Uterus (tissue), 4 donors: ENCODE data around the gene RAD9A. TPM values are rescaled to one million over a fixed set of nuclear protein-coding genes. Genes with fewer than 3 reads are reported as not detected.

Source experiments
- DNase-seq, 2 donors: peaks; one replicate each; pipeline ENCODE4 v3.0.0-alpha.2; 2019 to 2020
- H3K27ac ChIP-seq, 2 donors: fragments of 200-600 bp; sonication (generic); 1 replicate in 1 of 2; 2 replicates in 1 of 2; pipeline ENCODE4 v1.5.1; 2016 to 2018
- H3K27me3 ChIP-seq, 2 donors: fragments of 200-600 bp; sonication (generic); one replicate each; pipeline ENCODE4 v1.5.1; 2018 to 2019; ENCODE audit warnings: control low read depth in 1 of 2
- H3K36me3 ChIP-seq, 2 donors: fragments of 200-600 bp; sonication (generic); one replicate each; pipeline ENCODE4 v1.5.1; 2019; ENCODE audit warnings: control low read depth in 1 of 2
- H3K4me1 ChIP-seq, 2 donors: fragments of 200-600 bp; sonication (generic); one replicate each; pipeline ENCODE4 v1.5.1; 2018 to 2019; ENCODE audit warnings: control low read depth in 1 of 2
- H3K4me3 ChIP-seq, 2 donors: fragments of 200-600 bp; sonication (generic); 1 replicate in 1 of 2; 2 replicates in 1 of 2; pipeline ENCODE4 v1.5.1; 2018 to 2019; ENCODE audit warnings: mild to moderate bottlenecking in 1 of 2
- H3K9me3 ChIP-seq, 2 donors: fragments of 200-600 bp; sonication (generic); one replicate each; pipeline ENCODE4 v1.5.1; 2019; ENCODE audit warnings: control low read depth in 1 of 2
- POLR2A ChIP-seq, 2 donors: fragments of 450-650 bp; IDR thresholded peaks; one replicate each; pipeline ENCODE4 v1.6.1; 2016; ENCODE audit warnings: antibody characterized with exemption in 2 of 2, mild to moderate bottlenecking in 1 of 2, moderate library complexity in 1 of 2
- intact Hi-C: fragments of 100-400 bp; cut with DNase I; formaldehyde crosslinking; loops from one replicate; pipeline ENCODE4 v1.15.1; 2023; ENCODE audit warnings: low total_unique reads
- total RNA-seq, 4 donors: library from RNA; depleted of rRNA in 3 of 4; stranded (reverse); fragments of >200 nt in 3 of 4; gene quantifications; one replicate each; pipeline versions ENCODE4 v1.1.0 to v1.2.4, GENCODE V29; 2014 to 2023
- TF ChIP-seq, protein P1 (sequence below), 4 experiments: fragments of 200-600 bp in 2 of 4; fragments of 450-650 bp in 2 of 4; sonication (generic) in 2 of 4; IDR thresholded peaks; one replicate each; pipeline ENCODE4 v1.5.1; 2016 to 2019; ENCODE audit warnings: antibody characterized with exemption in 4 of 4, mild to moderate bottlenecking in 2 of 4, moderate library complexity in 1 of 4
- donor health status: DM: yes; HTN: yes; CAD: no.

Gene RAD9A
- total RNA-seq, 4 donors from 2014 or later: 2.6 to 37.3 (median 11.6) TPM

DNA sequence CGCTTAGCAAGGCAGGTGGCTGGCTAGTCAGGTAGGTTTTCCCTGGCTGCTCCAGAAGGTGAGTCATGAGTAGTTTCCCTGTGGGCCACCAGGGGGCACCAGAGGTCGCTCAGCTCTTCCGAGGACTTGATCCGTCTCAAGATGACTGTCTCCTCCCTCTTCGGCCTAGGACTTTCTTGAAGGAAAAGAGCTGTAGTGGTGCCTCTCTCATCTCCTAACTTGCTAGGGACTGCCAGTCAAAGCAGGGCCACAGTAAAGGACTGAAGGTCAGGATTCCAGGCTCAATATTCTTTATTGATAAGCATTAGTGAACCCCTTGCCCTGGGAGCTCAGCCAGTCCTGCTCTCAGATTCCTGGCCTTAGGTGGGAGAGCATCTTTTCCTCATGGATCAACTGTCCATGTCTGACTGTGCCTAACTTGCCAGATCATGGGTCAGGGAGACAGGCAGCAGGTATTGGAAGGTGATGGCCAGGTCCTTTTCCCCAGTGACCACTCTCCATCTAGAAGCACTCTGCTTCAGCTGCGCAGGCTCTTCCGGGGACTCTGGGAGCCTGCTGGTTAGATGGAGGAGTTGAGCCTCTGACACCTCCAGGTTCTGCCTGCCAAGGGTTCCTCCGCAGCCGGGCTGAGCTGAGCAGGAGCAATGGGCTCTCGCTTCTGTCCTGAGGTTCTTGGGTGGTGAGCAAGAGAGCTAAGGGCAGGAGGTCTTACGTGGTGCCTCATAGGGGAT lies 40.3 kb upstream of the RAD9A start:
- H3K4me3 ChIP-seq: no peak overlapping the region
- H3K9me3 ChIP-seq: no peaks in the 10 kb centered on the region
- no peaks in the 10 kb centered on the region for H3K36me3 ChIP-seq
- DNase-seq: peak; percentile 68 to 71
- intact Hi-C loops: no loop called here
- H3K27ac ChIP-seq: peak overlapping the region; percentile 97 to 99
- no peaks in the 10 kb centered on the region for H3K27me3 ChIP-seq
- TF ChIP-seq, protein P1, sequence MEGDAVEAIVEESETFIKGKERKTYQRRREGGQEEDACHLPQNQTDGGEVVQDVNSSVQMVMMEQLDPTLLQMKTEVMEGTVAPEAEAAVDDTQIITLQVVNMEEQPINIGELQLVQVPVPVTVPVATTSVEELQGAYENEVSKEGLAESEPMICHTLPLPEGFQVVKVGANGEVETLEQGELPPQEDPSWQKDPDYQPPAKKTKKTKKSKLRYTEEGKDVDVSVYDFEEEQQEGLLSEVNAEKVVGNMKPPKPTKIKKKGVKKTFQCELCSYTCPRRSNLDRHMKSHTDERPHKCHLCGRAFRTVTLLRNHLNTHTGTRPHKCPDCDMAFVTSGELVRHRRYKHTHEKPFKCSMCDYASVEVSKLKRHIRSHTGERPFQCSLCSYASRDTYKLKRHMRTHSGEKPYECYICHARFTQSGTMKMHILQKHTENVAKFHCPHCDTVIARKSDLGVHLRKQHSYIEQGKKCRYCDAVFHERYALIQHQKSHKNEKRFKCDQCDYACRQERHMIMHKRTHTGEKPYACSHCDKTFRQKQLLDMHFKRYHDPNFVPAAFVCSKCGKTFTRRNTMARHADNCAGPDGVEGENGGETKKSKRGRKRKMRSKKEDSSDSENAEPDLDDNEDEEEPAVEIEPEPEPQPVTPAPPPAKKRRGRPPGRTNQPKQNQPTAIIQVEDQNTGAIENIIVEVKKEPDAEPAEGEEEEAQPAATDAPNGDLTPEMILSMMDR (IDR thresholded peaks at IDR 0.05): peak; percentile 92 to 96 (median 94)
- no peak for TF ChIP-seq POLR2A (IDR thresholded peaks at IDR 0.05)
- H3K4me1 ChIP-seq: peaks cover 29% of the 10 kb centered on the region in 2 donors

DNA sequence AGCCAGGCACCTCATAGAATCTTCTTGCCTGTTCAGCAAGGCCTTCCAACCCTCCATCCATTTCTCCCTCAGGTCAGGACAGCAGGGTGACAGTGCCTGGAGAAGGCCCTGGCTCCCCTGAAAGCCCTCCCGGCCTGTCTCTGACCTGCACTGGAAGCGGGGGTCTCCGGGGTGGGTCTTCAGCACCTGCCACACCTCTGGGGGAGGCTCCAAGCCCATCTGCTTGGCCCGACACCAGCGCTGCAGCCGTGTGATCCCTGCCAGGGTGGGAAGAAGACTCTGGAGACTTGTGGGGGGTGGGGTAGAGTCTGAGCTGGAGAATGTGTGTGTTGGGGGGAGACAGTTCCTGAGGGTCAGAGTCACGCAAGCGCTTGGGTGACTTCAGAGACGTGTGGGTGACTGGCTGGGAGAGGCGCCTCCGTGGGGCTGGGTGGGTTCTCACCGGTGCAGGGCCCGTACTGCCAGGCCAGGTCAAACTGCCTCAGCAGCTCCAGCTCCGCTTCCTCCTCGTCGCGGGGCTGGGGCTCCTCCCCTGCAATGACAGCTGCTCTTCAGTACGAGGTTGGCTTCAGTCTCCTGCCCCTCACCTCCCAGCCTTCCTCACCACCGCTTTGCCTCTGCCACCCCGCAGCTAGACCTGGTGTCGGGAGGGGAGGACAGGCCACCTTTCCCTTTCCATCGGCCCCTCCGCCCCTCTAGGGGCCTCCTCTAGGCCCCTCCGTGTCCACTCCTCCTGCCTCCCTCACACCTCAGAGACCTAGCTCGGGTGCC lies 39.1 kb upstream of the RAD9A start:
- peaks cover 31 to 37% of the 10 kb centered on the region in 2 donors for H3K4me1 ChIP-seq
- peak overlapping the region; percentile 67 to 77 for H3K4me3 ChIP-seq
- no peaks in the 10 kb centered on the region for H3K27me3 ChIP-seq
- no peaks in the 10 kb centered on the region for H3K9me3 ChIP-seq
- no peaks in the 10 kb centered on the region for H3K36me3 ChIP-seq
- DNase-seq: peak; percentile 46 to 47
- no peak for TF ChIP-seq POLR2A (IDR thresholded peaks at IDR 0.05)
- TF ChIP-seq, protein P1 (IDR thresholded peaks at IDR 0.05): no peak
- intact Hi-C loops: no loop called here
- H3K27ac ChIP-seq: peak overlapping the region; percentile 97 to 99

DNA sequence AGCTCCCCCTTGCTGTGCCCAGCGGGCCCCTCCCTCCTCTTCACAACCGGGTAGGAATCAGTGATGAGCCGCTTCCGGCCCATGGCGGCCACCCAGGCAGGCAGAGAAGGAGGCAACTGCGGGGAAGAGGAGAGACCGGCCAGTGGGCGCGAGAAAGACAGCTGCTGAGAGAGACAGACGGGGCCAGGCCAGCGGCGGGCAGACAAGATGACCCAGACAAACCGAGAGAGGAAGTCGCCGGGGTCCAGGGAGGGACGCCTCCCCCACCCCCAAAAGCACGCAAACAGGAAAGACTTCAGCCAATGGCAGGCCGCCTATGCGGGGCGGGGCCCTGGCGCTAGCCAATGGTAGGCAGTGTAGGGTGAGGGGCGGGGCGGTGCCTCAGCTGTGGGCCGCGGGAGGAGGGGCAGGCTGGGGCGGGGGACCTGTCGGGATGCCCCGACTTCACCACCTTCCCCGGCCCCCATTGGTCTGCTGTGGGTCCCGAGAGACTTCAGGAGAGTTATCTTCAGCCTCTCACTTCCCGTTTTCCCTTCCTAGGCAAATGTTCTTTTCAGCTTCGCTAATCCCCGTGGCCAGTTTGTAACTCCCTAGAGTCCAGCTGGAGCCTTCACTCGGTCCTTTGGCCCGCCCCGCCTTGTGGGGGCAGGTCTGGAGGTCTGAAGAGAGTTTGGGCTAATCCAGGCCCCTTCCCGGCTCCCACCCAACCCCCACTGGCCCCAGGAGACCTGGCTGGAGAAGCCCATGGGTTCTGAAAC lies 38.3 kb upstream of the RAD9A start, which contains the start of gene POLD4:
Gene POLD4, minus strand, starts transcription at position 230 of the 758 bp plus-strand sequence. Its CDS starts 147 bp downstream, at position 83.
- peak within 1 kb of the TSS; percentile 67 to 77 for H3K4me3 ChIP-seq
- H3K27me3 ChIP-seq: no peaks in the 10 kb centered on the region
- peak; percentile 99 for DNase-seq
- intact Hi-C loops: no loop called here
- H3K36me3 ChIP-seq: no peaks in the 10 kb centered on the region
- TF ChIP-seq, protein P1 (IDR thresholded peaks at IDR 0.05): peak in 3 of 4 experiments; percentile 2 to 9 (median 5)
- peak; percentile 66 to 88 for TF ChIP-seq POLR2A (IDR thresholded peaks at IDR 0.05)
- H3K9me3 ChIP-seq: no peaks in the 10 kb centered on the region
- H3K4me1 ChIP-seq: peaks cover 31 to 42% of the 10 kb centered on the region in 2 donors
- peak within 1 kb of the TSS; percentile 97 to 99 for H3K27ac ChIP-seq

GRCh38 chr11:67354075-67355022 lies 37.4 kb upstream of the RAD9A start:
- Histone ChIP-seq H3K4me1 (peaks cover 31 to 42% of the 10 kb centered on the region in 2 donors), H3K4me3 (peak overlapping the region; percentile 67 to 77)

More at GRCh38 chr11:67354075-67355022, 37.4 kb upstream of the RAD9A start:
- peak overlapping the region; percentile 97 to 99 for H3K27ac ChIP-seq
- H3K36me3 ChIP-seq: no peaks in the 10 kb centered on the region
- peak in 1 of 2 donors; percentile 15 for TF ChIP-seq POLR2A (IDR thresholded peaks at IDR 0.05)
- TF ChIP-seq, protein P1 (IDR thresholded peaks at IDR 0.05): peak in 1 of 4 experiments; percentile 26
- intact Hi-C loops: no loop called here
- peak; percentile 77 to 89 for DNase-seq
- no peaks in the 10 kb centered on the region for H3K9me3 ChIP-seq
- H3K27me3 ChIP-seq: no peaks in the 10 kb centered on the region
